Thyroid gland (tissue), 4 donors: ENCODE measurements around the gene PKM. TPM values are rescaled to one million over a fixed set of nuclear protein-coding genes. Genes with fewer than 3 reads are reported as not detected.

ENCODE experiments used
- DNase-seq, 2 donors: peaks; one replicate each; pipeline ENCODE4 v3.0.0-alpha.2; 2019
- H3K27ac ChIP-seq, 3 donors: fragments of 200-600 bp; sonication (generic); 1 replicate in 2 of 3; 2 replicates in 1 of 3; pipeline ENCODE4 v1.5.1; 2016 to 2019; ENCODE audit warnings: mild to moderate bottlenecking in 1 of 3, moderate library complexity in 1 of 3
- H3K27me3 ChIP-seq: fragments of 200-600 bp; sonication (generic); one replicate; pipeline ENCODE4 v1.5.1; 2019
- H3K36me3 ChIP-seq, 2 donors: fragments of 200-600 bp; sonication (generic); one replicate each; pipeline ENCODE4 v1.5.1; 2016 to 2019
- H3K4me1 ChIP-seq, 2 donors: fragments of 200-600 bp; sonication (generic); one replicate each; pipeline ENCODE4 v1.5.1; 2017 to 2019
- H3K4me3 ChIP-seq, 3 donors: fragments of 200-600 bp; sonication (generic); replicated peaks in 1 of 3; 1 replicate in 2 of 3; 2 replicates in 1 of 3; pipeline ENCODE4 v1.5.1; 2016; ENCODE audit warnings: mild to moderate bottlenecking in 1 of 3
- H3K9me3 ChIP-seq: fragments of 200-600 bp; sonication (generic); one replicate; pipeline ENCODE4 v1.5.1; 2017
- POLR2A ChIP-seq, 2 donors: fragments of 450-650 bp; IDR thresholded peaks; one replicate each; pipeline ENCODE4 v1.6.1; 2017; ENCODE audit warnings: antibody characterized with exemption in 2 of 2, mild to moderate bottlenecking in 2 of 2, moderate library complexity in 1 of 2
- WGBS, 2 donors: methylation state at CpG; one replicate each; pipeline ENCODE4 v1.1.5; 2017; 5-methylcytosine and 5-hydroxymethylcytosine counted together
- intact Hi-C: fragments of 100-400 bp; cut with DNase I; formaldehyde crosslinking; loops from one replicate; pipeline ENCODE4 v1.15.1; 2023
- total RNA-seq, 4 donors: library from RNA; depleted of rRNA; stranded (reverse); fragments of >200 nt; gene quantifications; one replicate each; pipeline ENCODE4 v1.2.3, GENCODE V29; 2016
- TF ChIP-seq, protein P1 (sequence below), 6 experiments: fragments of 200-600 bp in 3 of 6; fragments of 450-650 bp in 3 of 6; sonication (generic) in 3 of 6; IDR thresholded peaks; one replicate each; pipeline ENCODE4 v1.5.1; 2016 to 2019; ENCODE audit warnings: antibody characterized with exemption in 6 of 6, mild to moderate bottlenecking in 2 of 6, inconsistent platforms in 1 of 6, moderate library complexity in 1 of 6

PKM gene
- total RNA-seq, 4 donors from 2014 or later: 270 to 587 (median 340) TPM

DNA sequence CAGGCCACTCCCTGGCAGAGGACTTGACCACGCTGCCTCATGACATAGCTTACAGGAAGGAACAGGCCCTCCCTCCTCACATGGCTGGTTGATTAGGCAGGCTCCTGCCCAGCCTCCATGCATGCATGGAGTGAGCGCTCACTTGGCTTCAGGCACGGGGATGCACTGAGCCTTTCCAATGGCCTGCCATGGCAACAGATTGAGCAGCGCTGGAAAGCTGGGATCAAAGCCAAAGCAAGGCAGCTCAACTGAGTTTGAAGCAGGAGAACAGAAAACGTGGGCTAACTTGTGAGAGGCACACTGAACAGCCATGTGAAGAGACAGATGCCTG, 27.5 kb downstream of the PKM start:
- H3K9me3 ChIP-seq: no peaks in the 10 kb centered on the region
- TF ChIP-seq POLR2A (IDR thresholded peaks at IDR 0.05): peak in 1 of 2 donors; percentile 46
- TF ChIP-seq, protein P1, sequence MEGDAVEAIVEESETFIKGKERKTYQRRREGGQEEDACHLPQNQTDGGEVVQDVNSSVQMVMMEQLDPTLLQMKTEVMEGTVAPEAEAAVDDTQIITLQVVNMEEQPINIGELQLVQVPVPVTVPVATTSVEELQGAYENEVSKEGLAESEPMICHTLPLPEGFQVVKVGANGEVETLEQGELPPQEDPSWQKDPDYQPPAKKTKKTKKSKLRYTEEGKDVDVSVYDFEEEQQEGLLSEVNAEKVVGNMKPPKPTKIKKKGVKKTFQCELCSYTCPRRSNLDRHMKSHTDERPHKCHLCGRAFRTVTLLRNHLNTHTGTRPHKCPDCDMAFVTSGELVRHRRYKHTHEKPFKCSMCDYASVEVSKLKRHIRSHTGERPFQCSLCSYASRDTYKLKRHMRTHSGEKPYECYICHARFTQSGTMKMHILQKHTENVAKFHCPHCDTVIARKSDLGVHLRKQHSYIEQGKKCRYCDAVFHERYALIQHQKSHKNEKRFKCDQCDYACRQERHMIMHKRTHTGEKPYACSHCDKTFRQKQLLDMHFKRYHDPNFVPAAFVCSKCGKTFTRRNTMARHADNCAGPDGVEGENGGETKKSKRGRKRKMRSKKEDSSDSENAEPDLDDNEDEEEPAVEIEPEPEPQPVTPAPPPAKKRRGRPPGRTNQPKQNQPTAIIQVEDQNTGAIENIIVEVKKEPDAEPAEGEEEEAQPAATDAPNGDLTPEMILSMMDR (IDR thresholded peaks at IDR 0.05): no peak
- intact Hi-C loops: loop anchor here (5.0 kb wide), 1 partner anchor 69 kb away; the partner anchor contains the start of gene PARP6
- peaks cover 6 to 25% of the 10 kb centered on the region in 2 donors for H3K4me1 ChIP-seq
- WGBS, 2 donors: 5 to 7% methylated on average over 5 of the region's 5 CpGs
- H3K4me3 ChIP-seq: no peak overlapping the region
- peak overlapping the region; percentile 36 to 79 (median 78) for H3K27ac ChIP-seq
- no peaks in the 10 kb centered on the region for H3K27me3 ChIP-seq
- peak; percentile 98 to 99 for DNase-seq
- H3K36me3 ChIP-seq: peaks cover 69 to 70% of the 10 kb centered on the region in 2 donors

DNA sequence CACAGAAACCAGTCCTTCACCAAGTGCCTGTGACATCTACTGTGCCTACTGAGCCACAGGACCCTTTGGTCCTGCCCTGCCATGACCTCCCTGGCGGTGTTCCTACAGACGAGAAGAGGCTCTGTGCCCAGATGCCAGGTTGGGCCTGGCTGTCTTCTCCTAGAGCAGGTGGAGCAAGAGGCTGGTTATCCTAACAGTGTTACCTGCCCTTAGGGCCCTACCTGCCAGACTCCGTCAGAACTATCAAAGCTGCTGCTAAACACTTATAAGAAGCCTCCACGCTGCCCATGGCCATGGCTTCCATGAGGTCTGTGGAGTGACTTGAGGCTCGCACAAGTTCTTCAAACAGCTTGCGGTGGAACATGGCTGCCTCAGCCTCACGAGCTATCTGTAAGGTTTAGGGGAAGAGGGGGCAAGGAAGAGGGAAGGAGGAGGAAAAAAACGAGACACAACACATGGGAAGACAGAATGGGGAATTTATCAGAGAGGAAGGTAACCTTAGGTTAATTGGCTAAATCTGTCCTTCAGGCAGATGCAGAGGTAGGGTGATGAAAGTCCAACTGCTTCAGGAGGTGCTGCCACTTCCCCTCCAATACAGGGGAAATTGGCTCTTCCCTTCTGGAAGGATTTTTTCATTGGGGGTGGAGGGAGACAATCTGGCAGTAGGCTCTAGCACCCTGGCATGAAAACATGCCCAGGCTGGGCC, 28.0 kb downstream of the PKM start:
- WGBS, 2 donors: 86 to 90% methylated on average over 6 to 8 of the region's 8 CpGs
- Histone ChIP-seq H3K27ac (peak overlapping the region; percentile 78 to 84 (median 79)), H3K36me3 (peaks cover 63 to 65% of the 10 kb centered on the region in 2 donors), H3K4me1 (peaks cover 6 to 25% of the 10 kb centered on the region in 2 donors), H3K9me3 (no peaks in the 10 kb centered on the region), H3K4me3 (no peak overlapping the region), H3K27me3 (no peaks in the 10 kb centered on the region)
- intact Hi-C loops: loop anchor here (5.0 kb wide), 1 partner anchor 69 kb away; the partner anchor contains the start of gene PARP6
- DNase-seq: no peak
- no peak for TF ChIP-seq POLR2A (IDR thresholded peaks at IDR 0.05)
- TF ChIP-seq, protein P1 (IDR thresholded peaks at IDR 0.05): no peak

DNA sequence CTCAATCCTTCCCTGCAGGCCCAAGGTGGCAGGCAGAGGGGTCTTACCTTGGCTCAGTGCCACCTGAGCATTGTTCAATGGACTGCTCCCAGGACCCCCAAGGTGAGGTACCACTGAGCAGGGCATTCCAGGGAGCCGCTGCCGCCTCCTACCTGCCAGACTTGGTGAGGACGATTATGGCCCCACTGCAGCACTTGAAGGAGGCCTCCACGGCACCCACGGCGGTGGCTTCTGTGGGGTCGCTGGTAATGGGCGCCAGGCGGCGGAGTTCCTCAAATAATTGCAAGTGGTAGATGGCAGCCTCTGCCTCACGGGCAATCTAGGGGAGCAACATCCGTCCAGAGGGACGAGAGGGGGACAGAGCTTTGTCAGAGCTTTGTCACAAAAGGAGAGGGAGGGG, 28.7 kb downstream of the PKM start:
- DNase-seq: no peak
- intact Hi-C loops: loop anchor here (5.0 kb wide), 1 partner anchor 70 kb away; the partner anchor contains the start of gene PARP6
- Histone ChIP-seq H3K9me3 (no peaks in the 10 kb centered on the region), H3K27ac (peak overlapping the region in 2 of 3 donors; percentile 78 to 84), H3K4me1 (peaks cover 6 to 25% of the 10 kb centered on the region in 2 donors), H3K36me3 (peaks cover 57 to 58% of the 10 kb centered on the region in 2 donors), H3K4me3 (no peak overlapping the region), H3K27me3 (no peaks in the 10 kb centered on the region)
- 96 to 97% methylated on average over 3 to 11 of the region's 13 CpGs for WGBS, 2 donors
- TF ChIP-seq POLR2A (IDR thresholded peaks at IDR 0.05): no peak
- TF ChIP-seq, protein P1 (IDR thresholded peaks at IDR 0.05): no peak

DNA sequence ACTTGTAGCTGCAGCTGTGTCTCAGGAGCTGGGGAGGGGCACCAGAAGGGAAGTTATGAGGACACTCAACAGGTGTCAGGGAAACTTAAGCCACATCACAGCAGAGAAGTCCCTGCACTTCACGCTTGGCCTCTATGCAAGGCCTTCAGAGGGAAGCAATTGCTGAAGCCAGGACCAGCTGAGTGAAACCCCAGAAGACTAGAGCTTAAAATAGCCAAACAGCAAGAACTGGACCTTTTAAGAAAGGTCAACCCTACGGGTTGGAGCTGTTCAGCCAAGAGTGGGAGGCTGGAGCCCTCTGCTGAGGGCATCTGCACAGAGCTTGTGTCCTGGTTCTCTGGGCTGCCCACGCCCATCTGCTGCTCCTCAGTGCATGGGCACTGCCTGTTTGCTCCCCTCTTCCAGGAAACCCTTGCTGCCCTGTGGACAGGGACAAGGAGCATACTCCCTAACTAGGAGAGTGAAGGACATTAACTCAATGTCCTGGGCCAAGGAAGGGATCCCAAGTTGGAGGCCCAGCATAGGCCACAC, 29.5 kb downstream of the PKM start:
- no peak for TF ChIP-seq POLR2A (IDR thresholded peaks at IDR 0.05)
- TF ChIP-seq, protein P1 (IDR thresholded peaks at IDR 0.05): no peak
- peak overlapping the region in 2 of 3 donors; percentile 36 to 78 for H3K27ac ChIP-seq
- H3K4me1 ChIP-seq: peaks cover 6 to 32% of the 10 kb centered on the region in 2 donors
- no peak for DNase-seq
- WGBS, 2 donors: 63 to 86% methylated on average over 2 to 3 of the region's 3 CpGs
- H3K27me3 ChIP-seq: no peaks in the 10 kb centered on the region
- H3K4me3 ChIP-seq: no peak overlapping the region
- H3K9me3 ChIP-seq: no peaks in the 10 kb centered on the region
- intact Hi-C loops: loop anchor here (5.0 kb wide), 1 partner anchor 71 kb away; the partner anchor contains the start of gene PARP6
- peaks cover 48 to 50% of the 10 kb centered on the region in 2 donors for H3K36me3 ChIP-seq
